Measurements from ENCODE around the gene PAPSS1. TPM values are rescaled to one million over a fixed set of nuclear protein-coding genes. Genes with fewer than 3 reads are reported as not detected.

Gene PAPSS1
- polyA plus RNA-seq, 1 donor (not counting 4 experiments of a cell fraction or from before 2014, with no cell fraction given): 95.2 TPM

GRCh38 chr4:107631560-107631959, 88.5 kb downstream of the PAPSS1 start:
- no peaks in the 10 kb centered on the region for H3K27me3 ChIP-seq (ENCODE audit: control insufficient read depth, extremely low read depth, insufficient read depth, low read length)
- H3K4me1 ChIP-seq (ENCODE audit: control insufficient read depth, extremely low read depth, insufficient read depth, low read length): no peaks in the 10 kb centered on the region
- H3K9ac ChIP-seq (ENCODE audit: control insufficient read depth, extremely low read depth, insufficient read depth, low read length): no peak overlapping the region
- H3K4me2 ChIP-seq (ENCODE audit: control insufficient read depth, extremely low read depth, insufficient read depth, low read depth, low read length): no peak overlapping the region
- H3K9me1 ChIP-seq (ENCODE audit: control insufficient read depth, extremely low read depth, insufficient read depth, low read length): no peaks in the 10 kb centered on the region
- H3K36me3 ChIP-seq (ENCODE audit: control insufficient read depth in 2 of 2, extremely low read depth in 1 of 2, insufficient read depth in 2 of 2, low read length in 2 of 2): peaks cover 0 to 2% of the 10 kb centered on the region in 2 experiments
- no peaks in the 10 kb centered on the region for H3K9me3 ChIP-seq (ENCODE audit: control insufficient read depth, low read depth, low read length)
- H3K79me2 ChIP-seq (ENCODE audit: control insufficient read depth, insufficient read depth, low read length): no peaks in the 10 kb centered on the region
- dilution Hi-C loops (cut with MboI; ENCODE audit: extremely low pct_ligation_motif_present, low sequenced_read_pairs): no loop called here
- TF ChIP-seq CTCF (optimal IDR thresholded peaks at IDR 0.05 in 1 of 3, IDR thresholded peaks at IDR 0.05 in 1 of 3, conservative IDR thresholded peaks at IDR 0.05 in 1 of 3; ENCODE audit: extremely low read depth in 1 of 3, insufficient read depth in 2 of 3, low read length in 3 of 3): no peak
- no peak for TF ChIP-seq EZH2 (IDR thresholded peaks at IDR 0.05; ENCODE audit: low read length)
- DNase-seq (ENCODE audit: low read depth, low spot score) (no peak), FAIRE-seq (no peak)
- no peak overlapping the region for H3K4me3 ChIP-seq (ENCODE audit: control insufficient read depth in 2 of 3, extremely low read depth in 1 of 3, insufficient read depth in 2 of 3, low read depth in 1 of 3, low read length in 3 of 3)
- no peak overlapping the region for H3K27ac ChIP-seq (ENCODE audit: control insufficient read depth, insufficient read depth, low read length)
- no peaks in the 10 kb centered on the region for H4K20me1 ChIP-seq (ENCODE audit: control insufficient read depth, extremely low read depth, insufficient read depth, low read length)
- H2AFZ ChIP-seq (ENCODE audit: control insufficient read depth, low read length): no peak overlapping the region

GRCh38 chr4:107630185-107630705, 89.8 kb downstream of the PAPSS1 start:
- no peaks in the 10 kb centered on the region for H3K9me1 ChIP-seq (ENCODE audit: control insufficient read depth, extremely low read depth, insufficient read depth, low read length)
- TF ChIP-seq EZH2 (IDR thresholded peaks at IDR 0.05; ENCODE audit: low read length) (no peak), CTCF (optimal IDR thresholded peaks at IDR 0.05 in 1 of 3, IDR thresholded peaks at IDR 0.05 in 1 of 3, conservative IDR thresholded peaks at IDR 0.05 in 1 of 3; ENCODE audit: extremely low read depth in 1 of 3, insufficient read depth in 2 of 3, low read length in 3 of 3) (no peak)
- no peak overlapping the region for H3K4me2 ChIP-seq (ENCODE audit: control insufficient read depth, extremely low read depth, insufficient read depth, low read depth, low read length)
- dilution Hi-C loops (cut with MboI; ENCODE audit: extremely low pct_ligation_motif_present, low sequenced_read_pairs): no loop called here
- no peaks in the 10 kb centered on the region for H3K27me3 ChIP-seq (ENCODE audit: control insufficient read depth, extremely low read depth, insufficient read depth, low read length)
- no peak for FAIRE-seq
- H4K20me1 ChIP-seq (ENCODE audit: control insufficient read depth, extremely low read depth, insufficient read depth, low read length): no peaks in the 10 kb centered on the region
- H3K9me3 ChIP-seq (ENCODE audit: control insufficient read depth, low read depth, low read length): no peaks in the 10 kb centered on the region
- H3K9ac ChIP-seq (ENCODE audit: control insufficient read depth, extremely low read depth, insufficient read depth, low read length): no peak overlapping the region
- H3K4me3 ChIP-seq (ENCODE audit: control insufficient read depth in 2 of 3, extremely low read depth in 1 of 3, insufficient read depth in 2 of 3, low read depth in 1 of 3, low read length in 3 of 3): no peak overlapping the region
- H2AFZ ChIP-seq (ENCODE audit: control insufficient read depth, low read length): no peak overlapping the region
- H3K36me3 ChIP-seq (ENCODE audit: control insufficient read depth in 2 of 2, extremely low read depth in 1 of 2, insufficient read depth in 2 of 2, low read length in 2 of 2): peaks cover 0 to 2% of the 10 kb centered on the region in 2 experiments
- H3K4me1 ChIP-seq (ENCODE audit: control insufficient read depth, extremely low read depth, insufficient read depth, low read length): no peaks in the 10 kb centered on the region
- no peaks in the 10 kb centered on the region for H3K79me2 ChIP-seq (ENCODE audit: control insufficient read depth, insufficient read depth, low read length)
- no peak for DNase-seq (ENCODE audit: low read depth, low spot score)
- H3K27ac ChIP-seq (ENCODE audit: control insufficient read depth, insufficient read depth, low read length): no peak overlapping the region

All from keratinocyte (primary cell).